ENCODE results near the gene DEFB112. TPM values are rescaled to one million over a fixed set of nuclear protein-coding genes. Genes with fewer than 3 reads are reported as not detected.

The DEFB112 gene, protein sequence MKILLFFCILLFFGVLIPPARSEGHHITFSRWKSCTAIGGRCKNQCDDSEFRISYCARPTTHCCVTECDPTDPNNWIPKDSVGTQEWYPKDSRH
- not detected in 2 replicates for total RNA-seq

DNA sequence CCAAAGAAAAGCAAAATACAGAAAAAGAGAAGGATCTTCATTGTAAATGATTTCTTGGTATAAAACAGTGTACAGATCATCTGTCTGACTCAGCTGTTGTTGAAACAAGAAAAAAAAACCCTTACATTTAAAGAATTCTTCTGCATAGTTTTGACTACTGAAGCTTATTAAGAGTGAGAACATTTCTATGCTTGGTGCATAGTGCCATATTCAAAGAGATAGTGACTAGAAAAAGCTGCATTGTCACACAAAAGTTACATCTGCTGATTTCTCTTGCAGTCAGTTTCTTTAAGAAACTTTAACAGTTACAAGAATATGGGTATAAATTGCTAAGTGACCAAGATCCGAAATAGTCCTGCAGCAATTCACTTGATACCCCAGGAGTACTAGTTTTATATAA lies at the start of gene DEFB112:
Gene DEFB112, minus strand, starts transcription at position 101 of the 400 bp plus-strand sequence. Its CDS starts 60 bp downstream, at position 41.
- no peak for DNase-seq (ENCODE audit: low read depth, low spot score)

DNA sequence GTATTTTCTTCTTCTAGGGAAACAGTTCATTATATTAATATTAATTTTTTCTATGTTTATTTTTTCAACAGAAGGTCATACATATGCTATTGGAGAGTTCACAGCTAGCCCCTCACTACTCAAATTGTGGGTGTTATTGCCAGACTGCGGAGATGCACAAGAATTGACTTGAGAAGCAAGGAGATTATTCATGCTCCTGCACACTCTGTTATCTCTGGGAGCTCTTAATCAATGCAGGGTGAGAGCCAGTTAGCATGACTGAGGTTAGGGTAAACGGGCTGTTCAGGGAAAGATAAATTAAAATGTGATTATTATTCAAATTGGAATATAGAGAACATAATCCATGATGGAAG lies 48.9 kb upstream of the DEFB112 start:
- no peak for DNase-seq (ENCODE audit: low read depth, low spot score)

DNA sequence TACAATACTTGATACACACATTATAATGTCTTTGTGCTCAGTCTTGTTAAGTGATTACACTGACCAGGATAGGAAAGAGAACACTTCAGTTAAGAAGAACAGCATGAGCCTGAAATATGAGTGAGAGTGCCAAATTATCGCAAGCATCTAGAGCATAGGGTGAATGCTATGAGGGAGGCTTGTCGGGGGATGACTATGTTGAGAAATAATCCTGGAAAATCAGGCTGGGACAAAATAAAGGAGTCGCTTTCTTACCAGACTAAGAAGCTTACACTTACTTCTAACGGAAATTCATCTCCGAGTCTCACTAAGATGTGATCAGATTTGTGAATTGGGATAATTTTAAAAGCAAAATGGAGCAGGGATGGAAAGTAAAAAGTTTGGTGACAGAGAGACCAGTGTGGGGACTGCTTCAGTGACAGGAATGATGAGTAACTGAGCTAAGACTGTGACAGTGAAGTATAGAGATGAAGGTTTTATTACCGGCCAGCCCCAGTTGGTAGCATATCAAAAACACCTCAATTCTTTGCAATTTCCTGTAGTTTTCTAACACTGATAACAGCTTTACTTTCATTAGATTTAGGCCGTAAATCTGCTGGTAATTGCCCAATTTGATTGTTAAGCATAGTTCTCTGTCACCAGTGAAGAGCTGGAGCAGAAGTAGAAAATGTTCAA lies 48.4 kb upstream of the DEFB112 start:
- no peak for DNase-seq (ENCODE audit: low read depth, low spot score)

DNA sequence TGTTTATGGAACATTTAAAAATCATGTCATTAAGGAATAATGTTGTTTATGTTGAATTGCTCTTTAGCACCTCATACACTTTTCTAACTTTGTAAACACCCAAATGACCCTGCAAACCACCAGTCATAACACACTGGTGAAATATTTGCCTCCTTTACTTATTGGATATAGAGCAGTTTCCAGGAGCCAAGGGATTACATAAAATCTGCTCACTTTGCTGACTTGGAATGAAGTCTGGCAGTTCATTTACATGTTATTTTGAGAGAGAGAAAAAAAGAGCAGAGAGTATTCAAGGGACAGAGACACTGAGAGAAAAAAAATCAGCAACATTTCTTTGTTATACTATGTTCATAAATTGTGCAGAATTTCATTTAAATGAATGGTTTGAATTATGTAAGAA lies 46.6 kb upstream of the DEFB112 start:
- no peak for DNase-seq (ENCODE audit: low read depth, low spot score)

- DNase-seq (ENCODE audit: low read depth, low spot score): no peak
Observed at GRCh38 chr6:50093938-50094272, 44.2 kb upstream of the DEFB112 start.

- DNase-seq (ENCODE audit: low read depth, low spot score): no peak
Observed at GRCh38 chr6:50093116-50093937, 43.6 kb upstream of the DEFB112 start.

- no peak for DNase-seq (ENCODE audit: low read depth, low spot score)
Observed at GRCh38 chr6:50091641-50092040, 41.9 kb upstream of the DEFB112 start.

GRCh38 chr6:50089911-50090310 lies 40.2 kb upstream of the DEFB112 start:
- DNase-seq (ENCODE audit: low read depth, low spot score): no peak

- no peak for DNase-seq (ENCODE audit: low read depth, low spot score)
Observed at GRCh38 chr6:50087231-50087954, 37.7 kb upstream of the DEFB112 start.

DNA sequence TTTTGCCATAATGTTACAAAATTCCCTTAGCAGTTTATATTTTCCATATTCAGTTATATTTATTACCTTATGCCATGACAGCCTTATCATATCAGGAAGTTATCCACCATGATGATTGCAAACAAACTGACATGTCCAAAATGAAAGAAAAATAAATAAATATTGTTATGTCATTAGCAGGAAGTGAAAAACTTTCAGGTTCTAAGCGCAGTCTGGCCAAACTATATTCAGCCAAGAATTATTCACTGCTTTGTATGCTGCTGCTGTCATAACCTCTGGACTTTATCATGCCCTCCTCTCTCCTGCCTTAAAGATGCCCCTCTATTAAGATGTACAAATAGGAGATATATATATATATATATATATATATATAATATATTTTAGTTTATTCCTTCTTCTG lies 27.7 kb upstream of the DEFB112 start:
- DNase-seq (ENCODE audit: low read depth, low spot score): no peak

DNA sequence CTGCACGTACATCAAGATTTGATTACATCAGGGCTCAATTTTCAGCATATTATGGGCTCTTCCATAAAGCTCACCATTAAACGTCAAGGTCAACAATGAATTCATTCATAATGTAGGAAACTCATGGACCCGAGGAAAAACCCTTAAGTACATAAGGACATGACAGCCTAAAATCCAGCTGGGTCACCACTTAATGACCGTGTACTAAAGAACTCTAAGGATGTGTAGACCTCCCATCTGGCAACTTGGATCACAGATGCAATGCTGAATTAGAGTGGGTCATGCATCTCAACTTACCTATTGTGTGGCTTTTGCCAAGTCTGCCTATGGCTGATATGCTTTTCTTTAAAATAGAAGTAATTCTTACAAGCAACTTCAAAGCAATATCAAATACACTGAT lies 26.7 kb upstream of the DEFB112 start:
- DNase-seq (ENCODE audit: low read depth, low spot score): no peak

GRCh38 chr6:50071921-50072320 lies 22.2 kb upstream of the DEFB112 start:
- DNase-seq (ENCODE audit: low read depth, low spot score): no peak

GRCh38 chr6:50070101-50070500 lies 20.4 kb upstream of the DEFB112 start:
- no peak for DNase-seq (ENCODE audit: low read depth, low spot score)

- DNase-seq (ENCODE audit: low read depth, low spot score): no peak
Observed at GRCh38 chr6:50062051-50062450, 12.3 kb upstream of the DEFB112 start.

DNA sequence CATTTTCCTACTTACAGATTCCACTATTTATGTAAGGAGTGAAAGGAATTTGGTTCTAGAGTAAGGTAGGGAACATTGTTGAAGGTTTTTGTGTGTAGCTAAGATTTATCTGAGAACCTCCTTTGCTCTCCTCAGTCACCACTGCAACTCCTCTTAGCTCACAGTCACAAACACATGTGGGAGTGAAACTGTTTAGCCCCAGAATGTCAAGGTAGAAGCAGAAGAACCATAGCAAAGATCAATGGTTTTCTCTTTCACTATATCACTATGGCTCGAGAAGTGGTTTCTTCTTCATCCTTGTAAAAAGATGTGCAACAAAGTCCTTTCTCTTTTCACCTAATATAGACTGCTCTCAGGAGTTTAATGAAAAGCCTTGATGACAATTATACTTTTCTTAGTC lies 6.5 kb upstream of the DEFB112 start:
- DNase-seq (ENCODE audit: low read depth, low spot score): no peak

- no peak for DNase-seq (ENCODE audit: low read depth, low spot score)
Observed at GRCh38 chr6:50047026-50047425, 2.7 kb downstream of the DEFB112 start.

DNA sequence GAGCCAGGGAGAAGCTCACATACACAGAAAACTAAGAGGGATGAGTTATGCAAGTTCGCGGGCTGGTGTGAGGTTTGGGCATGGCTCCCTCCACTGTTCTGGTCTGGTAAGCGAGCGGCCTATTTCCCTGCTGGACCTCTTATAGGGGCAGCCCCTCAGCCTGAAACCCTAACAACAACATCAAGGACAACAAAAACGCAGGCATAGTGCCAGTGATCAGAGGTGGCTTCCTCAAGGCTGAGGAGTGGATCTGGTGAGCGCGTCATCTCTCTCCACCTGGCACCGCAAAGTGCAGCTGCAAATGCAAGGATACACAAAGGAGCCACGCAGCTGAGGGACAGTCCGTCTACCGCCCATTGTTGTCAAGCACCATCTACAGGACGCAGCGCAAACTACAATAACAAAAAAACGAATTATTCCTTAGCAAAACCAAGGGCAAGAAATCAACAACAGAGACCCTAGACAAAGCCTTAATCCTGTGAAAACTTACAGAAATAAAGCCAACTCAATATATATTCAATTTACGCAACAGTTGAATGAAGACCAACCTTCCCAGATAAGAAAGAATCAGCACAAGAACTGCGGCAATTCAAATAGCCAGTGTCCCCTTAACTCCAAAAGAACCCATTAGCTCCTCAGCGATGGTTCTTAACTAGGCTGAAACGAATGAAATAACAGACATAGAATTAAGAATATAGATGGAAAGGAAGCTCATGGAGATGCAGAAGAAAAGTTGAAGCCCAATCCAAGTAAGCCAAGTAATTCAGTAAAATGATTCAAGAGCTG lies 18.8 kb downstream of the DEFB112 start:
- DNase-seq (ENCODE audit: low read depth, low spot score): no peak

DNA sequence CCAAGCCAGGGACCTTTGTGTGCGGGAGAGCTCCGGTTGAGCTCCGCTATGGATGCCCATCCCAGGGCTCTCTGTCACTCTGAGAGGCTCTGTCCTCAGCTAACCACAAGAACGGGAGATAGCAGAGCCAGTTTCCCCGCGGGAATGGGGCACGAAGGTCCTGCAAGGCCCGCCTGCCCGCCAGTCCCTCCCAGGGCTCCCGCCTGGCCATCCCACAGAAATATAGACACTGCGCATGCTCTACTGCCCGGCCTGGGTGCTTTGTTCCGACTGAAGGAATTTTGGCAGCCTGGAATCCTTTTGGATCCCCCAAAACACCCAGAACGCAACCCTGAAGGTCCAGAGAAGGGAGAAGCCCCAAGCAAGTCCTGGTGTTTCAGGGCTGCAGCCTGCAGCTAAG lies 19.4 kb downstream of the DEFB112 start:
- DNase-seq (ENCODE audit: low read depth, low spot score): no peak

GRCh38 chr6:50025258-50025657 lies 24.5 kb downstream of the DEFB112 start:
- no peak for DNase-seq (ENCODE audit: low read depth, low spot score)

- no peak for DNase-seq (ENCODE audit: low read depth, low spot score)
Observed at GRCh38 chr6:50021894-50022293, 27.8 kb downstream of the DEFB112 start, which contains the start of gene DEFB110. Gene DEFB110 (minus strand): TSS chr6:50021994. CDS start chr6:50021935, 59 bp downstream.

- no peak for DNase-seq (ENCODE audit: low read depth, low spot score)
Observed at GRCh38 chr6:50007819-50008218, 41.9 kb downstream of the DEFB112 start.
